IMR-90 (cell line): ENCODE results near the gene ADAMTS9. TPM values are rescaled to one million over a fixed set of nuclear protein-coding genes. Genes with fewer than 3 reads are reported as not detected.

Experiments used
- ATAC-seq: fragments of 200-7000 bp; cut with Tn5 transposase; 2 replicates; pipeline ENCODE4 v1.9.1; 2020; ENCODE audit warnings: low read depth, mild to moderate bottlenecking, moderate library complexity
- BruUV-seq: library from RNA; stranded (reverse); fragments of 400-500 nt; replicated peaks from 2 replicates; lab custom pipeline; 2021; lab: Mats Ljungman, UMichigan
- CTCF ChIA-PET: fragments of 300-600 bp; formaldehyde crosslinking; extraction: SDS; loops from one replicate; lab custom pipeline; 2021; ENCODE audit warnings: antibody characterized with exemption; lab: Yijun Ruan, JAX
- POLR2A ChIA-PET: fragments of 300-600 bp; sonication (Branson Sonifier 250); formaldehyde crosslinking; loops from one replicate; lab custom pipeline; 2022; ENCODE audit warnings: antibody characterized with exemption; ENCODE audit not compliant: unreplicated experiment; lab: Charles Lee
- DNase-seq: peaks from one replicate; pipeline ENCODE4 v3.0.0; 2013
- H2AFZ ChIP-seq: replicated peaks from 2 replicates; pipeline ENCODE3; 2013; ENCODE audit warnings: low read length, mild to moderate bottlenecking; ENCODE audit not compliant: poor library complexity
- H2AK5ac ChIP-seq: 2 replicates; pipeline ENCODE4 v1.6.1; 2013; ENCODE audit warnings: low read depth, low read length, inconsistent platforms
- H2AK9ac ChIP-seq: replicated peaks from 2 replicates; pipeline ENCODE3; 2013; ENCODE audit warnings: mild to moderate bottlenecking, low read depth, low read length, moderate library complexity; ENCODE audit not compliant: poor library complexity
- H2BK120ac ChIP-seq: 2 replicates; pipeline ENCODE4 v1.6.1; 2013; ENCODE audit warnings: low read depth, low read length, inconsistent platforms
- H2BK15ac ChIP-seq: 3 replicates; pipeline ENCODE4 v1.6.1; 2013; ENCODE audit warnings: low read depth, low read length, inconsistent platforms
- H2BK20ac ChIP-seq: 2 replicates; pipeline ENCODE4 v1.6.1; 2013; ENCODE audit warnings: low read depth, mild to moderate bottlenecking, inconsistent platforms, low read length, moderate library complexity
- H2BK5ac ChIP-seq: 2 replicates; pipeline ENCODE4 v1.6.1; 2013; ENCODE audit warnings: mild to moderate bottlenecking, low read depth, low read length, inconsistent platforms; ENCODE audit not compliant: poor library complexity, severe bottlenecking
- H3K14ac ChIP-seq: replicated peaks from 2 replicates; pipeline ENCODE4 v1.6.1; 2013; ENCODE audit warnings: low read depth, low read length, inconsistent platforms
- H3K18ac ChIP-seq: 2 replicates; pipeline ENCODE4 v1.6.1; 2013; ENCODE audit warnings: low read depth, low read length, control low read depth
- H3K23ac ChIP-seq: 2 replicates; pipeline ENCODE4 v1.6.1; 2013; ENCODE audit warnings: low read depth, low read length, inconsistent platforms
- H3K27ac ChIP-seq: 2 replicates; pipeline ENCODE4 v1.5.1; 2013; ENCODE audit warnings: mild to moderate bottlenecking, control low read depth, low read length; ENCODE audit not compliant: insufficient read depth
- H3K27me3 ChIP-seq: 2 replicates; pipeline ENCODE4 v1.6.1; 2013; ENCODE audit warnings: low read length; ENCODE audit not compliant: control insufficient read depth, insufficient read depth
- H3K36me3 ChIP-seq: 2 replicates; pipeline ENCODE4 v1.6.1; 2013; ENCODE audit warnings: low read length, mixed read lengths; ENCODE audit not compliant: control insufficient read depth, insufficient read depth
- H3K4ac ChIP-seq: 2 replicates; pipeline ENCODE4 v1.6.1; 2013; ENCODE audit warnings: low read depth, low read length, inconsistent platforms
- H3K4me1 ChIP-seq: 2 replicates; pipeline ENCODE4 v1.6.1; 2013; ENCODE audit warnings: low read length, mixed read lengths; ENCODE audit not compliant: control insufficient read depth, insufficient read depth
- H3K4me2 ChIP-seq: 2 replicates; pipeline ENCODE4 v1.6.1; 2013; ENCODE audit warnings: low read depth, mild to moderate bottlenecking, control low read depth, low read length, moderate library complexity
- H3K4me3 ChIP-seq: 2 replicates; pipeline ENCODE4 v1.5.1; 2013; ENCODE audit warnings: low read depth, mild to moderate bottlenecking, control low read depth, low read length, moderate library complexity; ENCODE audit not compliant: insufficient read depth
- H3K56ac ChIP-seq: 2 replicates; pipeline ENCODE4 v1.6.1; 2013; ENCODE audit warnings: low read length, inconsistent platforms; ENCODE audit not compliant: insufficient read depth; ENCODE audit errors: extremely low read depth
- H3K79me1 ChIP-seq, 2 experiments: 2 replicates each; pipeline ENCODE4 v1.6.1; 2013; ENCODE audit warnings: low read length in 2 of 2, inconsistent platforms in 1 of 2, low read depth in 1 of 2
- H3K9ac ChIP-seq: 2 replicates; pipeline ENCODE4 v1.6.1; 2013; ENCODE audit warnings: low read depth, low read length, control low read depth
- H3K9me1 ChIP-seq: 2 replicates; pipeline ENCODE4 v1.6.1; 2013; ENCODE audit warnings: low read length, inconsistent platforms; ENCODE audit not compliant: insufficient read depth
- H3K9me3 ChIP-seq: 2 replicates; pipeline ENCODE4 v1.6.1; 2013; ENCODE audit warnings: low read length; ENCODE audit not compliant: control insufficient read depth, insufficient read depth
- H4K20me1 ChIP-seq: 2 replicates; pipeline ENCODE4 v1.6.1; 2013; ENCODE audit warnings: low read length, inconsistent platforms; ENCODE audit not compliant: insufficient read depth
- H4K5ac ChIP-seq: 2 replicates; pipeline ENCODE4 v1.6.1; 2013; ENCODE audit warnings: mild to moderate bottlenecking, low read depth, low read length, control low read depth
- H4K8ac ChIP-seq, 2 experiments: 2 replicates each; pipeline ENCODE4 v1.6.1; 2013; ENCODE audit warnings: low read depth in 2 of 2, low read length in 2 of 2, control low read depth in 1 of 2, inconsistent platforms in 1 of 2
- H4K91ac ChIP-seq: 2 replicates; pipeline ENCODE4 v1.6.1; 2013; ENCODE audit warnings: low read depth, low read length, inconsistent platforms; ENCODE audit not compliant: insufficient read depth
- BHLHE40 ChIP-seq: fragments of 150-350 bp; IDR thresholded peaks from 2 replicates; pipeline ENCODE4 v1.6.1; 2016; ENCODE audit warnings: mild to moderate bottlenecking, low read depth, low read length
- CHD1 ChIP-seq: IDR thresholded peaks from 2 replicates; pipeline ENCODE4 v1.6.1; 2012; ENCODE audit warnings: low read depth, low read length, improper control_type of control experiment
- CTCF ChIP-seq: conservative IDR thresholded peaks from 2 replicates; pipeline ENCODE4 v1.5.1; 2012; ENCODE audit warnings: mild to moderate bottlenecking, low read depth, low read length, improper control_type of control experiment
- ELK1 ChIP-seq: fragments of 150-350 bp; IDR thresholded peaks from 2 replicates; pipeline ENCODE4 v1.6.1; 2016; ENCODE audit warnings: low read depth, mild to moderate bottlenecking, low read length, moderate library complexity, borderline replicate concordance
- MAFK ChIP-seq: IDR thresholded peaks from 2 replicates; pipeline ENCODE4 v1.6.1; 2012; ENCODE audit warnings: low read depth, low read length, improper control_type of control experiment
- MAZ ChIP-seq: IDR thresholded peaks from 2 replicates; pipeline ENCODE4 v1.6.1; 2012; ENCODE audit warnings: low read depth, mild to moderate bottlenecking, low read length, improper control_type of control experiment, moderate library complexity, borderline replicate concordance
- MXI1 ChIP-seq: IDR thresholded peaks from 2 replicates; pipeline ENCODE4 v1.6.1; 2012; ENCODE audit warnings: low read depth, mild to moderate bottlenecking, low read length, moderate library complexity, borderline replicate concordance
- NFE2L2 ChIP-seq: fragments of 150-350 bp; IDR thresholded peaks from 2 replicates; pipeline ENCODE4 v1.6.1; 2016; ENCODE audit warnings: low read depth, mild to moderate bottlenecking, low read length
- POLR2A ChIP-seq: IDR thresholded peaks from 2 replicates; pipeline ENCODE4 v1.6.1; 2012; ENCODE audit warnings: mild to moderate bottlenecking, low read depth, low read length
- RAD21 ChIP-seq: IDR thresholded peaks from 2 replicates; pipeline ENCODE4 v1.6.1; 2012; ENCODE audit warnings: low read length, improper control_type of control experiment
- RCOR1 ChIP-seq: IDR thresholded peaks from 2 replicates; pipeline ENCODE4 v1.6.1; 2012; ENCODE audit warnings: mild to moderate bottlenecking, low read length, improper control_type of control experiment; ENCODE audit not compliant: insufficient replicate concordance
- RFX5 ChIP-seq: IDR thresholded peaks from 2 replicates; pipeline ENCODE4 v1.8.0; 2012; ENCODE audit warnings: low read depth, mild to moderate bottlenecking, low read length, moderate library complexity
- SMC3 ChIP-seq: fragments of 150-350 bp; IDR thresholded peaks from 2 replicates; pipeline ENCODE4 v1.6.1; 2016; ENCODE audit warnings: low read depth, mild to moderate bottlenecking, antibody characterized with exemption, low read length, moderate library complexity
- USF2 ChIP-seq: fragments of 150-350 bp; IDR thresholded peaks from 2 replicates; pipeline ENCODE4 v1.6.1; 2017; ENCODE audit warnings: mild to moderate bottlenecking, antibody characterized with exemption, low read length, low read depth
- whole genome bisulfite sequencing, 2 experiments: methylation state at CpG; one replicate each; pipeline versions ENCODE4 v1.1.5 to v1.1.7; 2013; ENCODE audit warnings: missing lambda C conversion rate in 2 of 2; ENCODE audit not compliant: insufficient read length in 1 of 2; ENCODE audit errors: extremely low coverage in 2 of 2; 5-methylcytosine and 5-hydroxymethylcytosine counted together
- dilution Hi-C: fragments of 300-500 bp; cut with HindIII; formaldehyde crosslinking; loops from one replicate; pipeline ENCODE4 v1.14.3; 2018; ENCODE audit warnings: low sequenced_read_pairs; ENCODE audit not compliant: unreplicated experiment
- in situ Hi-C: fragments of 300-500 bp; cut with MboI; formaldehyde crosslinking; loops from 3 replicates; pipeline ENCODE4 v1.14.3; 2019; ENCODE audit warnings: low sequenced_read_pairs, inconsistent platforms, mixed read lengths
- intact Hi-C: fragments of 100-400 bp; cut with micrococcal nuclease; formaldehyde crosslinking; loops from 2 replicates; pipeline ENCODE4 v1.10.0; 2022
- polyA plus RNA-seq, 3 experiments: library from polyadenylated mRNA; depleted of rRNA; stranded (reverse); fragments of >200 nt; gene quantifications; 2 replicates each; pipeline ENCODE4 v1.2.3, GENCODE V29; 2012; ENCODE audit warnings: low replicate concordance in 1 of 3
- total RNA-seq: library from RNA; depleted of rRNA; stranded (reverse); fragments of >200 nt; gene quantifications from 2 replicates; pipeline ENCODE4 v1.2.3, GENCODE V29; 2012

Gene ADAMTS9
- total and polyA plus RNA-seq, 2 of the 4 experiments (the other 2 are of a cell fraction): 0.55 to 1.1 TPM

DNA sequence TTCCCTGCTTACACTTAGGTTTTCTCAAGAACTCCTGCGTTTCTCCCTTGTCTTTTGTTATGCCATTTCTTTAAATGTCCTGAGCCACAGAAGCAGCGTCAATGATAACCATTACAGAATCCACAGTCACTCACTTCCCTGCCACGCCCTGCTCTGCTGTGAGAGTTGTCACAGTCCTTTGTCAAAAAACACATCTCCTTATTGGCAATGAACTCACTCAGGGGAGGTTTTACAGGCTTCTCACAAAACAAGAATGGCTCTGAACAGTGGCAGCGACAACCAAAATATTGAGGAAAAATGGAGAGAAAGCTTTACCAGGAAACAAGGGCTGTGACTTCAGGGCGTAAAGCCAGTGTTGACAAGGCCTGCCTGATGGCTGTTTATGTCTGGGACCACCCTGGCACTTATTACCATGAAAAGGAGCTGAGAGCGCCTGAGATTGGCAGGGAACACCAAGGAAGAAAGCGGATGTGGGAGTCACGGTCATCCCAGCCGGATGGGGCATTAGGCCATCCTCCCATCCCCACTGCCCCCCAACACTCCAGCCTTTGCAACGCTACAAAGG is 111.5 kb downstream of the ADAMTS9 start:
- intact Hi-C loops (no loop called here), dilution Hi-C loops (no loop called here), in situ Hi-C loops (no loop called here)
- Histone ChIP-seq H2BK120ac (no peak overlapping the region), H3K23ac (no peak overlapping the region), H3K4me3 (no peak overlapping the region), H3K9ac (no peak overlapping the region), H3K9me3 (no peaks in the 10 kb centered on the region), H2AK9ac (no peak overlapping the region), H3K27ac (no peak overlapping the region), H3K9me1 (no peaks in the 10 kb centered on the region; the same call in 1 of the 2 replicates), H3K4me1 (peaks cover 2% of the 10 kb centered on the region; the same call in 1 of the 2 replicates), H3K18ac (no peak overlapping the region), H2BK15ac (no peak overlapping the region), H2AFZ (no peak overlapping the region), H3K36me3 (no peaks in the 10 kb centered on the region; the same call in 1 of the 2 replicates), H3K79me1 (no peaks in the 10 kb centered on the region), H2BK5ac (no peak overlapping the region), H2BK20ac (no peak overlapping the region), H4K5ac (no peak overlapping the region; the same call in 1 of the 2 replicates), H4K20me1 (no peaks in the 10 kb centered on the region), H3K4ac (no peak overlapping the region), H3K56ac (no peak overlapping the region), H3K27me3 (peaks cover 5% of the 10 kb centered on the region), H4K8ac (no peak overlapping the region), H3K14ac (no peak overlapping the region), H4K91ac (no peak overlapping the region), H3K4me2 (no peak overlapping the region), H2AK5ac (no peak overlapping the region)
- no peak for DNase-seq
- CTCF ChIA-PET: interaction anchor here (1.0 kb wide), 1 partner anchor 10 kb away, joined by 3 read pairs; no protein-coding TSS in a partner anchor
- BruUV-seq: no TSS peak
- TF ChIP-seq CTCF (no peak), SMC3 (no peak), MAFK (no peak), USF2 (no peak), RCOR1 (no peak), POLR2A (no peak), RAD21 (no peak), ELK1 (no peak), MAZ (no peak), MXI1 (no peak), NFE2L2 (no peak), CHD1 (no peak), RFX5 (no peak), BHLHE40 (no peak)
- WGBS, 2 experiments: 43% methylated on average over 2 of the region's 10 CpGs; no CpG with 5 or more reads in 1 of the 2 experiments
- no peak for ATAC-seq
- POLR2A ChIA-PET: no interaction called here
